NB4 (cell line): ENCODE measurements around the gene ARHGAP45.
A peak's percentile ranks its signal among the peaks of the same experiment; 100 is the strongest.

ENCODE experiments used
- DNase-seq: peaks from one replicate; pipeline ENCODE4 v3.0.0; 2010; ENCODE audit warnings: low read depth
- H3K4me3 ChIP-seq: one replicate; pipeline ENCODE4 v1.5.1; 2011; ENCODE audit warnings: mild to moderate bottlenecking, low read depth, low read length, moderate library complexity
- MYC ChIP-seq: IDR thresholded peaks from 2 replicates; pipeline ENCODE4 v1.6.1; 2011; ENCODE audit warnings: low read depth, low read length
- POLR2A ChIP-seq: IDR thresholded peaks from 2 replicates; pipeline ENCODE4 v1.6.1; 2011; ENCODE audit warnings: mild to moderate bottlenecking; ENCODE audit not compliant: insufficient read length; ENCODE audit errors: extremely low read depth
- TF ChIP-seq, protein P1 (sequence below): IDR thresholded peaks from 2 replicates; pipeline ENCODE4 v1.6.1; 2011; ENCODE audit warnings: low read depth, low read length
- TF ChIP-seq, protein P2 (sequence below): IDR thresholded peaks from one replicate; pipeline ENCODE4 v1.5.1; 2012; ENCODE audit warnings: low read depth, low read length

ARHGAP45 gene

DNA sequence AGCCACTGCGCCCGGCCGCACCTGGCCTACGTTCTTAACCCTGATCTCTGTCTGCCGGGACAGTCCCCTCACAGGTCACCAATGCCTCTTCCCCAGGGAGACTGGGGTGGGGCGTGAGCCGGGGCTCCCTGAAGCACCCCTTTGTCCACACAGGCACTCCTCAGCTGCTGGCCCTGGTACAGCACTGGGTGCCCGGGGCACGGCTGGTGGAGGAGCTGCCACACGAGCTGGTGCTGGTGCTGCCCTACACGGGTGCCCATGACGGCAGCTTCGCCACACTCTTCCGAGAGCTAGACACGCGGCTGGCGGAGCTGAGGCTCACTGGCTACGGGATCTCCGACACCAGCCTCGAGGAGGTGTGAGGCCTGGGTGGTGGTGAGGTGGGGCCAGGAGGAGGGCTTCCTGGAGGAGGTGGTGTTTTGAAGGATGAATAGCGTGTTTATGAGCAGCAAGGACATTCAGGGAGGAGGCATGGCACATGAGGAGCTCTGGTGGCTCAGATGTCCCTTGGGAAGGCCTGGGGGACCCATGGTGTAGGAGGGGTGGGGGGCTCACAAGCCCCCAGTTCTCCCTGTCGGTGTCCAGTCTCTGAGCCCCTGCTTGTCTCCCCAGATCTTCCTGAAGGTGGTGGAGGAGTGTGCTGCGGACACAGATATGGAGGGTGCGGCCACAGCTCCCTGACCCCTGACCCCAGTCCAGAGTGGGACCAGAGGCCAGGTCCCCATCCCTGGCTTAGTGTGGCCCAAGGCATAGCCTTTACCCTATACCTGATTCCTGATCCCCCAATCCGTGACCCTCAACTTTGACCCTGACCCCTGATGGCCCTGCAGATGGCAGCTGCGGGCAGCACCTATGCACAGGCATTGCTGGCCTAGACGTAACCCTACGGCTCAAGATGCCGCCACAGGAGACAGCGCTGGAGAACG lies 13.5 kb upstream of the ARHGAP45 start:
- TF ChIP-seq, protein P1, sequence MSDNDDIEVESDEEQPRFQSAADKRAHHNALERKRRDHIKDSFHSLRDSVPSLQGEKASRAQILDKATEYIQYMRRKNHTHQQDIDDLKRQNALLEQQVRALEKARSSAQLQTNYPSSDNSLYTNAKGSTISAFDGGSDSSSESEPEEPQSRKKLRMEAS = no peak
- no peak for TF ChIP-seq POLR2A
- no peak for TF ChIP-seq MYC
- TF ChIP-seq, protein P2, sequence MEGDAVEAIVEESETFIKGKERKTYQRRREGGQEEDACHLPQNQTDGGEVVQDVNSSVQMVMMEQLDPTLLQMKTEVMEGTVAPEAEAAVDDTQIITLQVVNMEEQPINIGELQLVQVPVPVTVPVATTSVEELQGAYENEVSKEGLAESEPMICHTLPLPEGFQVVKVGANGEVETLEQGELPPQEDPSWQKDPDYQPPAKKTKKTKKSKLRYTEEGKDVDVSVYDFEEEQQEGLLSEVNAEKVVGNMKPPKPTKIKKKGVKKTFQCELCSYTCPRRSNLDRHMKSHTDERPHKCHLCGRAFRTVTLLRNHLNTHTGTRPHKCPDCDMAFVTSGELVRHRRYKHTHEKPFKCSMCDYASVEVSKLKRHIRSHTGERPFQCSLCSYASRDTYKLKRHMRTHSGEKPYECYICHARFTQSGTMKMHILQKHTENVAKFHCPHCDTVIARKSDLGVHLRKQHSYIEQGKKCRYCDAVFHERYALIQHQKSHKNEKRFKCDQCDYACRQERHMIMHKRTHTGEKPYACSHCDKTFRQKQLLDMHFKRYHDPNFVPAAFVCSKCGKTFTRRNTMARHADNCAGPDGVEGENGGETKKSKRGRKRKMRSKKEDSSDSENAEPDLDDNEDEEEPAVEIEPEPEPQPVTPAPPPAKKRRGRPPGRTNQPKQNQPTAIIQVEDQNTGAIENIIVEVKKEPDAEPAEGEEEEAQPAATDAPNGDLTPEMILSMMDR = no peak
- no peak for DNase-seq
- no peak overlapping the region for H3K4me3 ChIP-seq

DNA sequence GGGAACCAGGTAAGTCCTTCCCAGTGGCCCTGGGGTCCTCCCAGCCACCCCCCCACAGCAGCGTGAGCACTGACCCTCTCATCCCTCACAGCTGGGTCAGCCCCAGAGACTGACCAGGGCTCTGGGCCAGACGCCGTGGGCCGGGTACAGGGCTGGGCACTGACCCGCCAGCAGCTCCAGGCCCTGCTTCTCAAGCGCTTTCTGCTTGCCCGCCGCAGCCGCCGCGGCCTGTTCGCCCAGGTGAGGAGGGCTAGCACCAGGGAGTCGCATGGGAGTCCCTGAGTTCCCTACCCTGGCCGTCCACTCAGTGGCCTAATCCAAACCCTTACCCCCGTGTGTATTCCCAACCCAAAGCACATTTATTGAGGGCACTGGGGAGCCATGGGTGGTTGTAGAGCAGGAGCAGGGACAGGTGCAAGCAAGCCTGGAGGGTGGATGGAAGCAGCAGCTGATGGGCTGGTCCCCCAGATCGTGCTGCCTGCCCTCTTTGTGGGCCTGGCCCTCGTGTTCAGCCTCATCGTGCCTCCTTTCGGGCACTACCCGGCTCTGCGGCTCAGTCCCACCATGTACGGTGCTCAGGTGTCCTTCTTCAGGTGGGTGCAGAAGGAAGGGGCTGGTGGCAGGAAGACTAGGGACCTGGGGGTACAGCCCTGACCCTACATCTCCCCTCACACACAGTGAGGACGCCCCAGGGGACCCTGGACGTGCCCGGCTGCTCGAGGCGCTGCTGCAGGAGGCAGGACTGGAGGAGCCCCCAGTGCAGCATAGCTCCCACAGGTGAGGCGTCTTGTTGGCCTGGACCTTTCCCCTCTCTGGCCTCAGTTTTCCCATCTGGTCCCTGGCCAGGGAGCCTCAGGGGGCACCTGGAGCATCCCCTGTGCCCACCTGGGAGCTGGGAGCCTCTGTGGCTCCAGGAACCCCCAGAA lies 12.6 kb upstream of the ARHGAP45 start:
- H3K4me3 ChIP-seq = no peak overlapping the region
- DNase-seq = no peak
- no peak for TF ChIP-seq POLR2A
- TF ChIP-seq, protein P1 = no peak
- TF ChIP-seq MYC = no peak
- TF ChIP-seq, protein P2 = no peak

DNA sequence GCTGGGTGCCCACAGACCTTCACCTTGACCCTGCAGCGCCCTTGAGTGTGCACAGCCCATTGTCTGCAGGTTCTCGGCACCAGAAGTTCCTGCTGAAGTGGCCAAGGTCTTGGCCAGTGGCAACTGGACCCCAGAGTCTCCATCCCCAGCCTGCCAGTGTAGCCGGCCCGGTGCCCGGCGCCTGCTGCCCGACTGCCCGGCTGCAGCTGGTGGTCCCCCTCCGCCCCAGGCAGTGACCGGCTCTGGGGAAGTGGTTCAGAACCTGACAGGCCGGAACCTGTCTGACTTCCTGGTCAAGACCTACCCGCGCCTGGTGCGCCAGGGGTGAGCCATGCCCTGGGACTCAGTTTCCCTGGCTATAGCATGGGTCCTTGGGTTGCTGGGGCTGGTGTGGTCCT lies 11.9 kb upstream of the ARHGAP45 start:
- no peak for DNase-seq
- TF ChIP-seq MYC (no peak), POLR2A (no peak)
- TF ChIP-seq, protein P2 = no peak
- TF ChIP-seq, protein P1 = no peak
- H3K4me3 ChIP-seq = no peak overlapping the region

DNA sequence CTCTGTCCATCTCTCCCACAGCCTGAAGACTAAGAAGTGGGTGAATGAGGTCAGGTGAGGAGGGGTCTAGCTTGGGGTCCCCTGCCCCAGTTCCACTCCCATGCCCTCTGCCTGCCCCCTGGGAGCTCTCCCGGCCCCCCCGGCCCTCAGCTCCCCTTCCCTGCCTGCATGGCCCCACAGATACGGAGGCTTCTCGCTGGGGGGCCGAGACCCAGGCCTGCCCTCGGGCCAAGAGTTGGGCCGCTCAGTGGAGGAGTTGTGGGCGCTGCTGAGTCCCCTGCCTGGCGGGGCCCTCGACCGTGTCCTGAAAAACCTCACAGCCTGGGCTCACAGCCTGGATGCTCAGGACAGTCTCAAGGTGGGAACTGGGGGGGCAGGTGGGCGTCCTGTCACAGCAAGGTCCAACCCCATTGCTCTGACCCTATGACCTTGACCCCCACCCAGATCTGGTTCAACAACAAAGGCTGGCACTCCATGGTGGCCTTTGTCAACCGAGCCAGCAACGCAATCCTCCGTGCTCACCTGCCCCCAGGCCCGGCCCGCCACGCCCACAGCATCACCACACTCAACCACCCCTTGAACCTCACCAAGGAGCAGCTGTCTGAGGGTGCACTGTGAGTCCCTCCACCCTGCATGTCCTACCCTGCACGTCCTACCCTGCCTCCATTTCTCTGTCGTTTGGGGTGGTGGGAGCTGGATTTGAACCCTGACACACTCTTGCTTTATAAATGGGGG lies 10.9 kb upstream of the ARHGAP45 start:
- TF ChIP-seq, protein P1 = no peak
- TF ChIP-seq POLR2A = no peak
- TF ChIP-seq, protein P2 = no peak
- TF ChIP-seq MYC = no peak
- H3K4me3 ChIP-seq = no peak overlapping the region
- DNase-seq = no peak

DNA sequence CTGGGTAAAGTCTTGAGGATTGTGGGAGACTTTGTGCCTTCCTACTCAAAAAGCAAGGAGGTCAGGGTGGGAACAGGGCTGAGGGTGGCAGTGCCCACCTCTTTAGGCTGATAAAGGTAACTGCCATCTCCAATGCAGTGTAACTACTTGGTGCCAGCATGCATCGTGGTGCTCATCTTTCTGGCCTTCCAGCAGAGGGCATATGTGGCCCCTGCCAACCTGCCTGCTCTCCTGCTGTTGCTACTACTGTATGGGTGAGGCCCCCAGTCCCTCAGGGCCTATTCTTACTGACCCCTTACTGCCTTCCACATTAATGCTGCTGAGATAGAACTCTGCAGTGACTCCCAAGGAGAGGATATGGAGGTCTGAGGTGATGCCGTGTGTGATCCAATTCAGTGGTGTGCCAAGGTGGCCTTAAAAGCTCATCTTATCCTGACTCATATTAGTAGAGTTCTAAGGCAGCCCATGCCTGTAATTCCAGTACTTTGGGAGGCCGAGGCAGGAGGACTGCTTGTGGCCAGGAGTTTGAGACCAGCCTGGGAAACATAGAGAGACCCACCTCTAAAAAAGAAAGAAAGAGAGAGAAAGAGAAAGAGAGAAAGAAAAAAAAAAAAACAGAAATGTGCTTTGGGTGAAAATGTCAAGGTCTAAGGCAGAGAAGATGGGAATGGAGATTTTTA lies 9.7 kb upstream of the ARHGAP45 start:
- peak; percentile 46 for DNase-seq
- TF ChIP-seq, protein P1 = no peak
- TF ChIP-seq, protein P2 = peak; percentile 25
- no peak for TF ChIP-seq MYC
- no peak overlapping the region for H3K4me3 ChIP-seq
